Activated T-helper 17 cell treated with anti-CD3 and anti-CD28 coated beads, Interleukin-2, amount 50 U/mL, for 72 hours (primary cell): ENCODE data around the gene OBP2B. TPM values are rescaled to one million over a fixed set of nuclear protein-coding genes. Genes with fewer than 3 reads are reported as not detected.
"Not testable (repeated sequence)": the region's sequence is repeated elsewhere in the genome, so short reads cannot be mapped to it uniquely, and the experiment has no call there.

ENCODE experiments used
- ATAC-seq: fragments of 150-1000 bp; cut with Tn5 transposase; replicated peaks from 2 replicates; pipeline ENCODE4 v1.10.0; 2021; ENCODE audit warnings: mild to moderate bottlenecking, moderate library complexity
- H3K27ac Mint-ChIP-seq: one replicate; pipeline ENCODE4 v1.8.0; 2022; ENCODE audit warnings: mixed read lengths
- H3K27me3 Mint-ChIP-seq: one replicate; pipeline ENCODE4 v1.8.0; 2022; ENCODE audit warnings: mixed read lengths
- H3K36me3 Mint-ChIP-seq: one replicate; pipeline ENCODE4 v1.8.0; 2022; ENCODE audit warnings: low read depth, mild to moderate bottlenecking, mixed read lengths
- H3K4me1 Mint-ChIP-seq: one replicate; pipeline ENCODE4 v1.8.0; 2022; ENCODE audit warnings: mixed read lengths
- H3K4me3 Mint-ChIP-seq: one replicate; pipeline ENCODE4 v1.8.0; 2022; ENCODE audit warnings: mild to moderate bottlenecking, mixed read lengths
- H3K9me3 Mint-ChIP-seq: one replicate; pipeline ENCODE4 v1.8.0; 2022; ENCODE audit warnings: mixed read lengths
- total RNA-seq, 2 donors: library from RNA; stranded (reverse); gene quantifications; one replicate each; pipeline ENCODE4 v1.2.3, GENCODE V29; 2022

OBP2B gene
- total RNA-seq, 2 donors from 2014 or later = not detected

DNA sequence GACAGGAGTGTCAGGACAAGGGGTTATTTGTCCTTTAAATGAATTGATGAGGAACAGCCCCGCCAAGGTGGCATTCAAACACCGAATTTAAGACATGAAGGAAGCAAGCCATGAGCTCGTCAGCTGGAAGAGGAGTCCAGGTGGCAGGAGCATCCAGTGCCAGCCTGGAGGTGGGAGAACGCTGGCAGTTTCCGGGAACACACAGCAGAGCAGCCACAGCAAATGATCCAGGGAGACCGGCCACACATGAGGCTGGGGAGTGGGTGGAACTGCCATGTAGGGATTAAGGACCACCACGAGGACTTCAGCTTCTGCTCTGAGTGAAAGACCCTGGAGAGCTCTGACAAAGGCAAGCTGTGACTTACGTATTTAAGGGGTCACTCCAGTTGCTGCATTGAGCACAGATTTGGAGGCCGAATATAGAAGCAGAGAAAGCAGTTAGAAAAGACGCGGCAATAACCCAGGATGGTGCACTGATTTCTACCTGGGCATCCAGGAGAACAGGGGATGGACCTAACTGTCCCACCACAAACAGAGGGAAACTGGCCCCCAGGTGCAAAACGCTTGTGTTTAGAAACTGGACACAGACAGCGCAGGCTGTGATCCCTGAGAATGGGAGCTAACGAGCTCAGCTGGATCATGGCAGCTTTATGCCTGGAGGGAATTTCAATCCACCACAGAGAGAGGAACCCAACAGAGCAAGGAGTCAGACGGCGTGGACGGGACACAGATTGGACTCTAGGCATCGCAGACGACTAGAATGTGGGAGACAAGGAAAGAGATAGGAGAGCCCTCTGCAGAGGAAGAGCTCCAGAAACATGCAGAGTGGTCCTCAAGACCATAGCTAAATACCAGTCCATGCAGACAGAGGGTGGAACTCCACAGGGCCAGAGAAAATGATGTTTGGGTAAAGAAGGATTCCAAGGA, 9.3 kb upstream of the OBP2B start:
- not testable (repeated sequence) for H3K36me3 Mint-ChIP-seq, H3K4me1 Mint-ChIP-seq, H3K9me3 Mint-ChIP-seq, H3K4me3 Mint-ChIP-seq, H3K27ac Mint-ChIP-seq, ATAC-seq
- H3K27me3 Mint-ChIP-seq = peaks cover 58% of the 10 kb centered on the region

- H3K4me3 Mint-ChIP-seq, H3K9me3 Mint-ChIP-seq, H3K4me1 Mint-ChIP-seq, H3K27ac Mint-ChIP-seq, H3K36me3 Mint-ChIP-seq, ATAC-seq: not testable (repeated sequence)
- H3K27me3 Mint-ChIP-seq = peaks cover 58% of the 10 kb centered on the region
Observed at GRCh38 chr9:133217333-133217988, 8.4 kb upstream of the OBP2B start.

DNA sequence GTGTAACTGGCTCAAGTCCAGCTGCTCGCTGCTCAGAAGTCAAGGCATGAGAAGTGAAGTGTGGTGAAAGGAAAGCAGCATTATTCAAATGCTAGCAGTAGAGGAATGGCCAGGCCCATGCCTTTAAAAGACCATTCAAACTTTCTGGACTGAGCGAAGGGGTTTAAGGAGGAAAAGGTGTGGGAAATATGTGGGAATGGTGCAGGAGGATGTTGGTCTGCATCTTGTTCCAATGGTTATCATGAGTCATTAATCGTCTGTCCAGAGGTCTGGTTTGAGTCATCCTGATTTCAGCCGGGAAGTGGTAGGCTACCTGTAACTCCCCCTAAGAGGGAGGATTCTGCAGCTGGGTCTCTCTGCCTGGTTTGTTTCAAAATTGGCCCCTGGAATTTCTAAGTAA, 5.2 kb upstream of the OBP2B start:
- peaks cover 58% of the 10 kb centered on the region for H3K27me3 Mint-ChIP-seq
- not testable (repeated sequence) for H3K4me3 Mint-ChIP-seq, H3K9me3 Mint-ChIP-seq, ATAC-seq, H3K36me3 Mint-ChIP-seq, H3K27ac Mint-ChIP-seq, H3K4me1 Mint-ChIP-seq

DNA sequence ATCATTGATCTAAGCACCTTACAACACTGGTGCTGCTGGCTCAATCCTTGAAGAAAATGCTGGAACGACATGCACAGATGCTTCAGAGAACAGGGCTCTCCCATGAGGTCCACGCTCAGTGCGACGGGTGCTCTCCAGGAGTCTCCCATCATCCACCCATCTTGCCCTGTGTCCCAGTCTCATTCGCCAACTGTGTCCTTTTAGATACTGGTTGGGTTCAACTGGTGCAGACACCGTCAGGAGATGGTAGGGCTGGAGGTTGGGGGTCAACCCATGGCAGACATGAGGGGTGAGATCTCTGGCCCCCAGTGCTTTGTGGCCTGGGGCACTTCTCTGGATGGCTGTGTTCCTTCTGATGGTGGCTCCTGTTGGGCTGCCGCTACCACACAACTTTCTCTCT, 1.6 kb upstream of the OBP2B start:
- no peaks in the 10 kb centered on the region for H3K4me1 Mint-ChIP-seq
- no peak for ATAC-seq
- H3K27me3 Mint-ChIP-seq = peaks cover 41% of the 10 kb centered on the region
- no peaks in the 10 kb centered on the region for H3K9me3 Mint-ChIP-seq
- H3K27ac Mint-ChIP-seq = no peak overlapping the region
- no peaks in the 10 kb centered on the region for H3K36me3 Mint-ChIP-seq
- H3K4me3 Mint-ChIP-seq = no peak overlapping the region

DNA sequence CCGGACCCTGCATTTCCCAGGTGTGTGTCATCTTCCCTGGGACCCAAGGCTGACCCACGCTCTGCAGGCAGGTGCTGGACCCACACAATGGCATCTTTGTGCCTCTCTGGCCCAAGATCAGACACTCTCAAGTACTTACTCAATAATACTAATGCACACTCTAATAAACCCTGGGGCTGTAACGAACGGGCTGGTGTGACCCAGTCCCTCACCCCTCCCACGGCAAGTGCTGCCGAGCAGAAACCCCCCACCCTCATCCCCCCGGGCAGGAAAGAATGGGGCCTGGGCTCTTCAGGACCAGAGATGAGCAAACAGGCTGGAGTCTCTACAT, 1.1 kb upstream of the OBP2B start:
- Mint-ChIP-seq H3K4me1 (no peaks in the 10 kb centered on the region), H3K27ac (no peak overlapping the region), H3K9me3 (no peaks in the 10 kb centered on the region), H3K36me3 (no peaks in the 10 kb centered on the region), H3K27me3 (peaks cover 38% of the 10 kb centered on the region), H3K4me3 (no peak overlapping the region)
- ATAC-seq = no peak

DNA sequence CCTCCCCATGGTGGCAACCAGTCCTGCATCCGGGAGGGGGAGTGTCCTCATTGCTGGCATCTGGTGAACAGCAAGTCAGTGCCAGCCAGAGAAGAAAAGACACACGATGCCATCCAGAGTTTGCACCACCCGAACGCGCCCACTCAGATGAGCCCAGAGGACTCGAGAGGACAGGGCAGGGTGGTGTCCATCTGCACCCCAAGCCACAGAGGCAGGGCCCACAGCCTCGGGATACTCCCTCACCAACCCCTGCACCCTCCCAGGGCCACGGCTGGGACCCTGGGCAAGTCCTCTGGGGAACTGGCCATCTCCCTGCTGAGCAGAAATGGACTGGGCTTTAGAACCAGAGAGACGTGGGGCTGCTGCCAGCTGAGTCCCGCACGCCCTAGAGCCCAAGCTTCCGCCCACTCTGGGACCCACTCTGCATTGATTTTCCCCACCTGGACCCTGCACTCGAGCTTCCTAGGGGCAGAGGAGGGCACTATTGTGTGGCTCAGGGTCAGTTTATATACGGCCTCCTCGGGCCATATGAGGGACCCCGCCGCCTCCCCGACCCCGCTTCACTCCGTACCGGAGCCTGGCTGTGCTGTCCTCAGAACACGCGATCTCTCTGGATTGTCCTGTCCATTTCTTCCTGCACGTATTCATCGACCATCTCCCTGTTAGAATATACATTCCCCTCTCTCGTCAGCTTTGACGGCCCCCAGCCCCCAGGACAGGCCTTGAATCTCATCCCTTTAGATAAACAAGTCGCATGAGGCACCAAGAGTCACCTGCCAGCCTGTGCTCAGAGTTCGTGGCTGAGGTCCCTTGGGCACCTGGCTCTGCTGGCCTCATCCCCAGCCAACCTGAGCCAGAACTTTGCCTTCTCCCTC, 514 bp upstream of the OBP2B start:
- H3K4me3 Mint-ChIP-seq, ATAC-seq, H3K27ac Mint-ChIP-seq, H3K4me1 Mint-ChIP-seq, H3K9me3 Mint-ChIP-seq, H3K36me3 Mint-ChIP-seq: not testable (repeated sequence)
- peaks cover 35% of the 10 kb centered on the region for H3K27me3 Mint-ChIP-seq

- not testable (repeated sequence) for H3K36me3 Mint-ChIP-seq, ATAC-seq, H3K4me3 Mint-ChIP-seq, H3K4me1 Mint-ChIP-seq, H3K9me3 Mint-ChIP-seq, H3K27ac Mint-ChIP-seq
- peaks cover 29% of the 10 kb centered on the region for H3K27me3 Mint-ChIP-seq
Observed at GRCh38 chr9:133208171-133208879, 725 bp downstream of the OBP2B start.

DNA sequence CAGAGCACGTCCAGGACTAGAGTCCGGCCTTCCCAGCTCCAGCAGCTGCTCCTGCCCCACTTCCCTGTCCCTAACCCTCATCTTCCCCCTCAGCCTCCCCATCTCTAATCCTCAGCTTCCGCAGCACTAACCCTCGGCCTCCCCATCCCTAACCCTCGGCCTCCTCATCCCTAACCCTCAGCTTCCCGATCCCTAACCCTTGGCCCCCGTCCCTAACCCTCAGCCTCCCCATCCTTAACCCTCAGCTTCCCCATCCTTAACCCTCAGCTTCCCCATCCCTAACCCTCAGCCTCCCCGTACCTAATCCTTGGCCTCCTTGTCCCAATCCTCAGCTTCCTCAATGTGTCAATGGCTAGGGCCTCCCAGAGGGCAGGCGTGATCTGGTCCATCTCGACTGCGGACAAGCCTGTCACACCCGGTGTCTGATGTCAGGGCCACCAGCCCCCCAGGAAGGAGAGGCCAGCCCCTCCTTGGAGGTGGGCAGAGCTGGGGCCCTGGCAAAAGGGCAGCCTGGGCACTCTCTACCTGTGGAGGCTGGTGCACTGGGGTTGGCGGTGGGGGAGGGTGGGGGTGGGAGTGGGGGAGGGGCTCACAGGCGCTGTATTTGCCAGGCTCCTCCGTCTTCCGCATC, 1.4 kb downstream of the OBP2B start:
- no peaks in the 10 kb centered on the region for H3K36me3 Mint-ChIP-seq
- H3K27me3 Mint-ChIP-seq = peaks cover 29% of the 10 kb centered on the region
- H3K4me1 Mint-ChIP-seq = no peaks in the 10 kb centered on the region
- H3K9me3 Mint-ChIP-seq = no peaks in the 10 kb centered on the region
- no peak overlapping the region for H3K4me3 Mint-ChIP-seq
- no peak for ATAC-seq
- no peak overlapping the region for H3K27ac Mint-ChIP-seq

DNA sequence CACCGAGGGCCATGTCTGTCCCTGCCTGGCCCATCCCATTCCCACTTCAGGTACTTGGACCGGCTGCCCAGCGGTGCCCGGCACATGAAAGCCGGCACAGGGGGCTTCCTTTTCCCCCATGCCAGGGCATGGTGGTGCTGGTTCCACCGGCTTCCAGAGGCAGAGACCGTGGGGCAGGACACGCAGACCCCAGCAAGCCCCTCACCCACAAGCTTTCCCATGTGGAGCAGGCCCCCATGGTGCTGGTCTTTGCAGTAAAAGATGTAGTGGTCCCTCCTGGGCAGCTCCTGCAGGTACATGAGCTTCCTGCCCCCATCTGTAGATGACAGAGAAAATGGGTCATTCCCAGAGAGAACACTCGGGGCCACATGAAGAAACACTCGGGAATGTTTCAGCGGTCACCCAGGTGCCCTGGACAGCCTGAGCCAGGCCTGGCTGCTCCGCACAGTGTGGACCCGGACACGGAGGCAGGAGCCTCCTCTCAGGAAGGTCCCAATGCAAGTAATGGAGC, 2.0 kb downstream of the OBP2B start:
- peaks cover 29% of the 10 kb centered on the region for H3K27me3 Mint-ChIP-seq
- ATAC-seq = no peak
- H3K4me1 Mint-ChIP-seq = no peaks in the 10 kb centered on the region
- H3K9me3 Mint-ChIP-seq = no peaks in the 10 kb centered on the region
- H3K4me3 Mint-ChIP-seq = no peak overlapping the region
- H3K27ac Mint-ChIP-seq = no peak overlapping the region
- H3K36me3 Mint-ChIP-seq = no peaks in the 10 kb centered on the region

- Mint-ChIP-seq H3K36me3 (no peaks in the 10 kb centered on the region), H3K4me3 (no peak overlapping the region), H3K9me3 (no peaks in the 10 kb centered on the region), H3K4me1 (no peaks in the 10 kb centered on the region), H3K27me3 (peaks cover 26% of the 10 kb centered on the region), H3K27ac (no peak overlapping the region)
- ATAC-seq = no peak
Observed at GRCh38 chr9:133205996-133206931, 2.8 kb downstream of the OBP2B start.

- not testable (repeated sequence) for H3K4me3 Mint-ChIP-seq, ATAC-seq, H3K27ac Mint-ChIP-seq, H3K9me3 Mint-ChIP-seq, H3K36me3 Mint-ChIP-seq, H3K4me1 Mint-ChIP-seq
- peaks cover 21% of the 10 kb centered on the region for H3K27me3 Mint-ChIP-seq
Observed at GRCh38 chr9:133205481-133205887, 3.6 kb downstream of the OBP2B start.

DNA sequence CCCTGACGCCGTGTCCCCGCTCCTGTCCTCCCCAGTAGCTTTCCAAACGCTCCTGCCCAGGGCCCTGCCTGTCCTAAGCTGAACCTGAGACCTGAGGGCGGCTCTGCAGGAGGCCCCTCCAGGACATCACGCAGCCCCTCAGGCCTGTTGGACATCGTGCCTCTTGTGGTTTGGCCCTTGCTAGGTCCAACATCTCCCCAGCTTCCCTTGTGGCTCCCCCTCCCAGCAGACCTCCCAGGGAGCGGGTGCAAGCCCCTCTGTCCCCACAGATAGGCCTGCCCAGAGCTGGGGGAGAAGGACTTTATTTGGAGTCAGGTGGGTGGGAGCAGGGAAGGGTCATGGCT, 4.1 kb downstream of the OBP2B start:
- Mint-ChIP-seq H3K4me3 (no peak overlapping the region), H3K4me1 (no peaks in the 10 kb centered on the region), H3K27me3 (peaks cover 16% of the 10 kb centered on the region), H3K36me3 (no peaks in the 10 kb centered on the region), H3K27ac (no peak overlapping the region), H3K9me3 (no peaks in the 10 kb centered on the region)
- no peak for ATAC-seq
